HG03045 (cell line): ENCODE measurements around the gene ZDHHC24.
A peak's percentile ranks its signal among the peaks of the same experiment; 100 is the strongest.
"Not testable (repeated sequence)": the region's sequence is repeated elsewhere in the genome, so short reads cannot be mapped to it uniquely, and the experiment has no call there.

Experiments
- ATAC-seq: cut with Tn5 transposase; IDR thresholded peaks from one replicate; pipeline ENCODE4 v1.9.1; 2021; ENCODE audit warnings: mild to moderate bottlenecking, moderate library complexity; ENCODE audit not compliant: unreplicated experiment

Gene ZDHHC24

GRCh38 chr11:66546966-66547661 is 1.3 kb upstream of the ZDHHC24 start:
- ATAC-seq: no peak

GRCh38 chr11:66546368-66546965 is 619 bp upstream of the ZDHHC24 start, which contains the start of gene ACTN3:
ACTN3 (plus strand) TSS chr11:66546903; CDS start chr11:66546938, 35 bp downstream.
- peak; percentile 8 for ATAC-seq

GRCh38 chr11:66544952-66545351 is 896 bp downstream of the ZDHHC24 start:
- ATAC-seq: not testable (repeated sequence)

GRCh38 chr11:66543263-66544107 is 2.4 kb downstream of the ZDHHC24 start:
- no peak for ATAC-seq

GRCh38 chr11:66542362-66542761 is 3.5 kb downstream of the ZDHHC24 start:
- no peak for ATAC-seq

- no peak for ATAC-seq
These were observed 4.0 kb downstream of the ZDHHC24 start for GRCh38 chr11:66541892-66542291.

GRCh38 chr11:66540598-66540997 is 5.2 kb downstream of the ZDHHC24 start:
- ATAC-seq: not testable (repeated sequence)

GRCh38 chr11:66539870-66540213 is 6.0 kb downstream of the ZDHHC24 start:
- ATAC-seq: no peak

- ATAC-seq: no peak
These were observed 6.5 kb downstream of the ZDHHC24 start for GRCh38 chr11:66539170-66539869.

GRCh38 chr11:66532784-66533183 is 13.1 kb downstream of the ZDHHC24 start:
- no peak for ATAC-seq

- ATAC-seq: no peak
These were observed 14.0 kb downstream of the ZDHHC24 start for GRCh38 chr11:66531841-66532240.

- ATAC-seq: no peak
These were observed 14.7 kb downstream of the ZDHHC24 start for GRCh38 chr11:66530927-66531709.

- no peak for ATAC-seq
These were observed 16.2 kb downstream of the ZDHHC24 start for GRCh38 chr11:66529655-66530054.

GRCh38 chr11:66529069-66529468 is 16.8 kb downstream of the ZDHHC24 start:
- ATAC-seq: no peak

- no peak for ATAC-seq
These were observed 21.4 kb downstream of the ZDHHC24 start for GRCh38 chr11:66524304-66525040.

- ATAC-seq: no peak
These were observed 22.2 kb downstream of the ZDHHC24 start for GRCh38 chr11:66523611-66524010.

- peak; percentile 12 for ATAC-seq
These were observed 34.9 kb downstream of the ZDHHC24 start for GRCh38 chr11:66510990-66511339.

GRCh38 chr11:66510271-66510989 is 35.4 kb downstream of the ZDHHC24 start, which contains the start of gene BBS1:
BBS1 (plus strand) TSS chr11:66510635; CDS start chr11:66510660, 25 bp downstream.
- ATAC-seq: peak; percentile 82

GRCh38 chr11:66509131-66509561 is 36.7 kb downstream of the ZDHHC24 start:
- no peak for ATAC-seq
